Measurements from ENCODE around the gene DCDC2. TPM values are rescaled to one million over a fixed set of nuclear protein-coding genes. Genes with fewer than 3 reads are reported as not detected.

DCDC2 gene
- total and polyA plus RNA-seq, 8 donors = 13.1 to 40.4 (median 21.1) TPM

- H3K27ac ChIP-seq = no peak overlapping the region
- no peaks in the 10 kb centered on the region for H3K9me3 ChIP-seq
- intact Hi-C loops (cut with DNase I) = no loop called here
- H3K27me3 ChIP-seq = no peaks in the 10 kb centered on the region
- no peak for ATAC-seq
- FAIRE-seq = no peak
- no peak overlapping the region for H3K4me3 ChIP-seq
- H3K4me1 ChIP-seq = no peaks in the 10 kb centered on the region
- 91 to 94% methylated on average over 2 of the region's 2 CpGs for WGBS, 2 donors
- no peaks in the 10 kb centered on the region for H3K36me3 ChIP-seq
- no peak for DNase-seq
- TF ChIP-seq CTCF (IDR thresholded peaks at IDR 0.05) = no peak
These were observed 36.4 kb upstream of the DCDC2 start for GRCh38 chr6:24394061-24394779.

DNA sequence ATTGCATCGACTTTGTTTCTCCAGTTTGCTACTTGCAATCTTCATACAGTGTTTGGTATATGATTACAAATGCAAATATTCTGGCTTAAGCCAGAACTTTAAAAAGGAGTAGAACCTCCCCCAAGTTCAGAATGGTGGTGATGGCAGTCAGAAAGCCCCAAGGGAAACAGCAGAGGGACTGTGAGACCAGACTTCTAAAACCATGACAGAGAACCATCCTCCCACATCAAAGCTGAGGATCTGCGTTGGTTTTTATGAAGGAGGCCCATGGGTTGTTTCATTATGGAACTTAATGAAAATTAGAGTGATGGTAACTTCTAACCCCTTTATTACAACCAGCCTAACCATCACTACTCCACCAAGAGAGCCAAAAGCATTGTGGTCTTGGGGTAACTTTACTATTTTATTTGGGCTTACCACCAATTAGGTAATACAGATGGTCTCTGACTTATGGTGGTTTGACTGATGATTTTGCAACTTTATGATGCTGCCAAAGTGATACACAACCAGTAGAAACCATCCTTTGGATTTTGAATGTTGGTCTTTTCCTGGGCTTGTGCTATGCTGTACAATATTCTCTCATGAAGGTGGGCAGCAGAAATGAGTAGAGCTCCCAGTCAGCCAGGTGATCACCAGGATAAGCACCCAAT, 34.0 kb upstream of the DCDC2 start:
- H3K4me1 ChIP-seq = no peaks in the 10 kb centered on the region
- ATAC-seq (no peak), FAIRE-seq (no peak), DNase-seq (no peak)
- intact Hi-C loops (cut with DNase I) = no loop called here
- no peaks in the 10 kb centered on the region for H3K9me3 ChIP-seq
- H3K4me3 ChIP-seq = no peak overlapping the region
- 62 to 69% methylated on average over 2 of the region's 2 CpGs for WGBS, 2 donors
- no peaks in the 10 kb centered on the region for H3K36me3 ChIP-seq
- H3K27me3 ChIP-seq = no peaks in the 10 kb centered on the region
- no peak overlapping the region for H3K27ac ChIP-seq
- no peak for TF ChIP-seq CTCF (IDR thresholded peaks at IDR 0.05)

DNA sequence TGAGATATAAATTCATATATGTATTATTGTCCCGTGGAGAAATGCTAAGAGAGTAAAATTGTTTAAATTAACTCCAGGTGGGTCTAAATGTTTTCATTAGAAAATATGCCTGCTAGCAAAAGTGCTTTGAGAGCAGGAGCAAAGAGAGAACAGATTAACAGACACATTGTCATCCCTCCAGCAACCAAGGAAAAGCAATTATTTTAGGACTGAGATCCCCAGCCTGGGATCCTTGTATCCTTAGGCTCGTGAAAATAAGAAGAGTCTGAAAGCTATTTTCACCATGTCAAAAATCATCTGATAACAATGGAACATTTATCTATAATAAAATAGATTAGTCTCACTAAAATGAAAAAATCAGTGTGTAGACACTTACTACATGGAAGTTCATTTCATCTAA, 33.3 kb upstream of the DCDC2 start:
- ATAC-seq = no peak
- no peaks in the 10 kb centered on the region for H3K9me3 ChIP-seq
- intact Hi-C loops (cut with DNase I) = no loop called here
- WGBS, 2 donors = 44 to 54% methylated on average over 2 of the region's 2 CpGs
- no peaks in the 10 kb centered on the region for H3K36me3 ChIP-seq
- no peak overlapping the region for H3K4me3 ChIP-seq
- no peak for TF ChIP-seq CTCF (IDR thresholded peaks at IDR 0.05)
- DNase-seq = no peak
- H3K4me1 ChIP-seq = no peaks in the 10 kb centered on the region
- no peaks in the 10 kb centered on the region for H3K27me3 ChIP-seq
- no peak overlapping the region for H3K27ac ChIP-seq
- FAIRE-seq = no peak

DNA sequence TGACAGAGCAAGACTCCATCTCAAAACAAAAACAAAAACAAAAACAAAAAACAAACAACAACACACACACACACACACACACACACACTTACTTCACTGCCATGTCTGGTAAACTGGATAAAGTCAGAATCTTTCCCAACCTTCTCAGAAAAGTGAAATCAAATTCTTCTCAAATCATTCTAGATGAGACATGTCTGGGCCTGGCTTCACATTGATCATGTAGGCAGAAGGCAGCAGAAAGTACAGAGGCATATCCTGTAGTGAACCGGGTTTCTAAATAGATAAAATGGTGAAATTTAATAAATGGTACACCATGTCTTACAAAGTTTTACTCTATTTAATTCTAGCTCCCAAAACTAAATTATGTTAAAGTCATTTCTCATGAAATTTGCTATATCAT, 30.0 kb upstream of the DCDC2 start:
- intact Hi-C loops (cut with DNase I) = loop anchor here in 2 of 3 donors (5.0 to 10.0 kb wide), 2 partner anchors 101 to 103 kb away; no protein-coding TSS in a partner anchor
- no peaks in the 10 kb centered on the region for H3K4me1 ChIP-seq
- 80 to 89% methylated on average over 1 of the region's 1 CpG for WGBS, 2 donors
- H3K36me3 ChIP-seq = no peaks in the 10 kb centered on the region
- H3K27me3 ChIP-seq = no peaks in the 10 kb centered on the region
- no peaks in the 10 kb centered on the region for H3K9me3 ChIP-seq
- FAIRE-seq (no peak), ATAC-seq (no peak), DNase-seq (no peak)
- no peak overlapping the region for H3K27ac ChIP-seq
- no peak for TF ChIP-seq CTCF (IDR thresholded peaks at IDR 0.05)
- H3K4me3 ChIP-seq = no peak overlapping the region

Measured in pancreas (tissue), 10 donors.